H1 (cell line): ENCODE results near the gene CST4. TPM values are rescaled to one million over a fixed set of nuclear protein-coding genes. Genes with fewer than 3 reads are reported as not detected.

Source experiments
- CTCF ChIA-PET: fragments of 300-600 bp; sonication (Branson Sonifier 250); formaldehyde crosslinking; loops from one replicate; lab custom pipeline; 2021; ENCODE audit not compliant: partially characterized antibody; lab: Charles Lee
- POLR2A ChIA-PET: fragments of 300-600 bp; sonication (Branson Sonifier 250); formaldehyde crosslinking; loops from one replicate; lab custom pipeline; 2021; ENCODE audit warnings: inconsistent platforms; ENCODE audit not compliant: partially characterized antibody; lab: Charles Lee
- DNase-seq, 2 experiments: peaks; one replicate each; pipeline versions ENCODE4 v3.0.0 to v3.0.0-alpha.2; 2010 to 2022; ENCODE audit warnings: low spot score in 2 of 2, low read depth in 1 of 2, mixed read lengths in 1 of 2
- FAIRE-seq: peaks from 2 replicates; lab custom pipeline; 2011; peaks lifted over from hg19 to GRCh38; lab: Jason Lieb, UNC
- H2AFZ ChIP-seq: 2 replicates; pipeline ENCODE4 v1.8.1; 2012; ENCODE audit warnings: low read length, inconsistent platforms
- H2AK5ac ChIP-seq: 2 replicates; pipeline ENCODE4 v1.6.1; 2013; ENCODE audit warnings: low read depth, low read length
- H2BK120ac ChIP-seq: replicated peaks from 2 replicates; pipeline ENCODE3; 2013; ENCODE audit warnings: low read depth, low read length, inconsistent platforms
- H2BK12ac ChIP-seq: 2 replicates; pipeline ENCODE4 v1.6.1; 2013; ENCODE audit warnings: low read depth, low read length
- H2BK15ac ChIP-seq: 2 replicates; pipeline ENCODE4 v1.6.1; 2013; ENCODE audit warnings: low read length
- H2BK20ac ChIP-seq: 2 replicates; pipeline ENCODE4 v1.6.1; 2013; ENCODE audit warnings: low read length
- H2BK5ac ChIP-seq: 2 replicates; pipeline ENCODE4 v1.6.1; 2013; ENCODE audit warnings: low read depth, low read length
- H3K14ac ChIP-seq: 2 replicates; pipeline ENCODE4 v1.6.1; 2013; ENCODE audit warnings: inconsistent platforms; ENCODE audit not compliant: insufficient read length
- H3K18ac ChIP-seq: 2 replicates; pipeline ENCODE4 v1.6.1; 2013; ENCODE audit warnings: low read length; ENCODE audit errors: extremely low read depth
- H3K23ac ChIP-seq: 2 replicates; pipeline ENCODE4 v1.6.1; 2013; ENCODE audit warnings: inconsistent platforms; ENCODE audit not compliant: insufficient read length
- H3K23me2 ChIP-seq: 2 replicates; pipeline ENCODE4 v1.6.1; 2013; ENCODE audit warnings: low read depth, low read length
- H3K27ac ChIP-seq: 2 replicates; pipeline ENCODE4 v1.6.1; 2011; ENCODE audit warnings: low read depth, low read length, inconsistent platforms
- H3K27me3 ChIP-seq, 4 experiments: replicated peaks in 1 of 4; 1 replicate in 1 of 4; 2 replicates in 3 of 4; pipeline versions ENCODE4 v1.6.1 to v1.8.1; 2011 to 2013; ENCODE audit warnings: low read length in 3 of 4, mild to moderate bottlenecking in 3 of 4, inconsistent platforms in 2 of 4, mixed read lengths in 2 of 4, moderate library complexity in 1 of 4; ENCODE audit not compliant: control insufficient read depth in 3 of 4, insufficient read depth in 3 of 4; ENCODE audit errors: extremely low read depth in 1 of 4
- H3K36me3 ChIP-seq, 4 experiments: 2 replicates each; pipeline versions ENCODE4 v1.6.1 to v1.8.1; 2011 to 2013; ENCODE audit warnings: mild to moderate bottlenecking in 4 of 4, low read length in 3 of 4, moderate library complexity in 2 of 4, control low read depth in 1 of 4, inconsistent platforms in 1 of 4; ENCODE audit not compliant: insufficient read depth in 4 of 4, control insufficient read depth in 2 of 4
- H3K4ac ChIP-seq: replicated peaks from 2 replicates; pipeline ENCODE3; 2013; ENCODE audit warnings: low read length, low read depth, mixed read lengths, inconsistent platforms; ENCODE audit not compliant: insufficient read length
- H3K4me1 ChIP-seq, 4 experiments: replicated peaks in 1 of 4; 1 replicate in 1 of 4; 2 replicates in 3 of 4; pipeline versions ENCODE4 v1.6.1 to v1.8.1; 2011 to 2013; ENCODE audit warnings: low read length in 3 of 4, inconsistent platforms in 2 of 4, mixed read lengths in 1 of 4; ENCODE audit not compliant: insufficient read depth in 4 of 4, control insufficient read depth in 3 of 4
- H3K4me2 ChIP-seq, 2 experiments: 2 replicates each; pipeline versions ENCODE4 v1.6.1 to v1.8.1; 2011 to 2013; ENCODE audit warnings: low read depth in 2 of 2, low read length in 2 of 2, control low read depth in 1 of 2, inconsistent platforms in 1 of 2, mild to moderate bottlenecking in 1 of 2; ENCODE audit not compliant: insufficient read depth in 1 of 2
- H3K4me3 ChIP-seq, 4 experiments: fragments of 200-600, 300-600 bp in 1 of 4; sonication (generic), shearing (Covaris generic), sonication (Bioruptor Twin) in 1 of 4; 2 replicates each; pipeline versions ENCODE4 v1.5.1 to v1.8.1; 2011 to 2016; ENCODE audit warnings: low read length in 4 of 4, low read depth in 3 of 4, control low read depth in 2 of 4, inconsistent platforms in 2 of 4, mild to moderate bottlenecking in 2 of 4, mixed read lengths in 1 of 4, moderate library complexity in 1 of 4; ENCODE audit not compliant: insufficient read depth in 2 of 4; ENCODE audit errors: extremely low read depth in 1 of 4
- H3K56ac ChIP-seq: replicated peaks from 2 replicates; pipeline ENCODE3; 2013; ENCODE audit warnings: low read depth, mild to moderate bottlenecking, mixed read lengths, low read length, inconsistent platforms; ENCODE audit not compliant: insufficient read length
- H3K79me1 ChIP-seq: 2 replicates; pipeline ENCODE4 v1.6.1; 2013; ENCODE audit warnings: low read depth, low read length, control low read depth
- H3K79me2 ChIP-seq, 2 experiments: 2 replicates each; pipeline versions ENCODE4 v1.6.1 to v1.8.1; 2012 to 2013; ENCODE audit warnings: low read length in 2 of 2, mild to moderate bottlenecking in 2 of 2, inconsistent platforms in 1 of 2; ENCODE audit not compliant: insufficient read depth in 2 of 2, control insufficient read depth in 1 of 2
- H3K9ac ChIP-seq, 4 experiments: replicated peaks in 1 of 4; 1 replicate in 1 of 4; 2 replicates in 3 of 4; pipeline versions ENCODE4 v1.6.1 to v1.8.1; 2011 to 2013; ENCODE audit warnings: low read depth in 3 of 4, low read length in 3 of 4, control low read depth in 2 of 4, mild to moderate bottlenecking in 2 of 4, moderate library complexity in 2 of 4, inconsistent platforms in 1 of 4; ENCODE audit errors: extremely low read depth in 1 of 4
- H3K9me3 ChIP-seq, 2 experiments: 2 replicates each; pipeline versions ENCODE4 v1.6.1 to v1.8.1; 2012 to 2013; ENCODE audit warnings: mild to moderate bottlenecking in 2 of 2, moderate library complexity in 2 of 2, control low read depth in 1 of 2, inconsistent platforms in 1 of 2, low read depth in 1 of 2, low read length in 1 of 2, mixed read lengths in 1 of 2; ENCODE audit not compliant: insufficient read depth in 2 of 2
- H4K20me1 ChIP-seq, 2 experiments: replicated peaks in 1 of 2; 2 replicates each; pipeline versions ENCODE3 to v1.8.1; 2011 to 2013; ENCODE audit warnings: inconsistent platforms in 2 of 2, low read length in 2 of 2, mild to moderate bottlenecking in 1 of 2; ENCODE audit not compliant: insufficient read depth in 2 of 2, control insufficient read depth in 1 of 2
- H4K5ac ChIP-seq: 2 replicates; pipeline ENCODE4 v1.6.1; 2013; ENCODE audit warnings: low read length, low read depth, mixed read lengths, inconsistent platforms; ENCODE audit not compliant: insufficient read length
- H4K8ac ChIP-seq: 2 replicates; pipeline ENCODE4 v1.8.0; 2013; ENCODE audit warnings: mild to moderate bottlenecking, moderate library complexity, low read length, inconsistent platforms; ENCODE audit not compliant: insufficient read depth; ENCODE audit errors: extremely low read depth
- H4K91ac ChIP-seq: replicated peaks from 2 replicates; pipeline ENCODE3; 2013; ENCODE audit warnings: low read length, mixed read lengths, inconsistent platforms; ENCODE audit not compliant: insufficient read length
- ASH2L ChIP-seq: fragments of 200-600, 300-600 bp; sonication (generic); IDR thresholded peaks from one replicate; pipeline ENCODE4 v1.7.1; 2017; ENCODE audit warnings: low read length
- EP300 ChIP-seq, 2 experiments: IDR thresholded peaks; 1 replicate in 1 of 2; 2 replicates in 1 of 2; pipeline ENCODE4 v1.6.1; 2011 to 2012; ENCODE audit warnings: low read depth in 2 of 2, low read length in 2 of 2, mild to moderate bottlenecking in 2 of 2, borderline replicate concordance in 1 of 2, inconsistent platforms in 1 of 2, moderate library complexity in 1 of 2
- GTF2F1 ChIP-seq: IDR thresholded peaks from 2 replicates; pipeline ENCODE4 v1.6.1; 2012; ENCODE audit warnings: low read depth, low read length, improper control_type of control experiment, borderline replicate concordance
- HDAC6 ChIP-seq: IDR thresholded peaks from one replicate; pipeline ENCODE4 v1.7.1; 2012; ENCODE audit warnings: low read depth, mild to moderate bottlenecking, inconsistent platforms, low read length, moderate library complexity
- KDM1A ChIP-seq: fragments of 200-600, 300-600 bp; sonication (generic); IDR thresholded peaks from 2 replicates; pipeline ENCODE4 v1.7.1; 2016; ENCODE audit warnings: mild to moderate bottlenecking, low read length, borderline replicate concordance
- POLR2AphosphoS5 ChIP-seq: IDR thresholded peaks from 2 replicates; pipeline ENCODE4 v1.6.1; 2011; ENCODE audit warnings: low read depth, low read length
- RAD21 ChIP-seq, 2 experiments: IDR thresholded peaks in 1 of 2; conservative IDR thresholded peaks in 1 of 2; 2 replicates each; pipeline ENCODE4 v1.6.1; 2011; ENCODE audit warnings: low read depth in 2 of 2, low read length in 2 of 2, improper control_type of control experiment in 1 of 2, inconsistent platforms in 1 of 2, mild to moderate bottlenecking in 1 of 2, moderate library complexity in 1 of 2
- RNF2 ChIP-seq: fragments of 200-900, 300-1000 bp; sonication (generic); IDR thresholded peaks from 2 replicates; pipeline ENCODE4 v1.7.1; 2016; ENCODE audit warnings: borderline replicate concordance, low read depth, mild to moderate bottlenecking, antibody characterized with exemption, low read length; ENCODE audit not compliant: poor library complexity, severe bottlenecking; ENCODE audit errors: missing control alignments
- SIX5 ChIP-seq: IDR thresholded peaks from 2 replicates; pipeline ENCODE4 v1.6.1; 2011; ENCODE audit warnings: mild to moderate bottlenecking, low read depth, low read length
- SP1 ChIP-seq: IDR thresholded peaks from 2 replicates; pipeline ENCODE4 v1.6.1; 2011; ENCODE audit warnings: low read depth, low read length
- TAF1 ChIP-seq: IDR thresholded peaks from 2 replicates; pipeline ENCODE4 v1.6.1; 2011; ENCODE audit warnings: mild to moderate bottlenecking, low read depth, low read length
- TEAD4 ChIP-seq: IDR thresholded peaks from 2 replicates; pipeline ENCODE4 v1.6.1; 2012; ENCODE audit warnings: low read depth, low read length, inconsistent platforms, mixed read lengths
- WGBS, 2 experiments: shearing (Covaris generic) in 1 of 2; methylation state at CpG; one replicate each; pipeline versions ENCODE4 v1.1.6 to v1.1.7; 2013 to 2015; ENCODE audit warnings: low lambda C conversion rate in 2 of 2, mixed read lengths in 2 of 2, inconsistent platforms in 1 of 2, low coverage in 1 of 2, missing lambda C conversion rate in 1 of 2; ENCODE audit not compliant: insufficient replicate concordance in 2 of 2, insufficient coverage in 1 of 2, insufficient read length in 1 of 2; ENCODE audit errors: extremely low coverage in 1 of 2, missing lambda C conversion rate in 1 of 2; 5-methylcytosine and 5-hydroxymethylcytosine counted together
- polyA plus RNA-seq, 7 experiments: library from polyadenylated mRNA; depleted of rRNA in 3 of 7; stranded (reverse) in 5 of 7; unstranded in 2 of 7; fragments of >200 nt in 5 of 7; fragments of 200-250 nt in 2 of 7; gene quantifications; 1 replicate in 5 of 7; 2 replicates in 1 of 7; 4 replicates in 1 of 7; pipeline versions ENCODE4 v1.2.1 to v1.2.3, GENCODE V29; 2011 to 2013; ENCODE audit warnings: missing spikeins in 2 of 7, mixed read lengths in 2 of 7
- total RNA-seq: library from RNA; stranded (reverse); fragmentation: NEBNext Ultra II Directional; extraction: Animal tissue kit (Norgen Biotek cat#: 25700); gene quantifications from 2 replicates; pipeline ENCODE4 v1.2.1, GENCODE V29; 2021

Gene CST4
- total and polyA plus RNA-seq, 2 of the 8 experiments (the other 6 are each of a cell fraction or from before 2014, with no cell fraction given), result not detected

- 0 out of 2 replicates have a peak overlapping the region, but pooled peaks have one; percentile 27 for H2BK12ac ChIP-seq
- no peaks in the 10 kb centered on the region for H3K36me3 ChIP-seq
- H3K4me3 ChIP-seq, result no peak overlapping the region
- no peak overlapping the region for H3K18ac ChIP-seq
- H2BK20ac ChIP-seq, result no peak overlapping the region
- no peak overlapping the region for H3K56ac ChIP-seq
- H3K4ac ChIP-seq, result peak overlapping the region; percentile 69
- H3K14ac ChIP-seq, result no peak overlapping the region
- 0 out of 2 replicates have a peak overlapping the region, but pooled peaks have one; percentile 82 for H2AK5ac ChIP-seq
- DNase-seq, result no peak
- no peak overlapping the region for H4K91ac ChIP-seq
- 91% methylated on average over 3 of the region's 3 CpGs; no CpG with 5 or more reads in 1 of the 2 experiments for WGBS, 2 experiments
- H4K8ac ChIP-seq, result no peak overlapping the region
- H3K4me1 ChIP-seq, result no peaks in the 10 kb centered on the region
- H4K20me1 ChIP-seq, result peaks cover 0 to 4% of the 10 kb centered on the region in 2 experiments
- no peaks in the 10 kb centered on the region for H3K9me3 ChIP-seq
- no peak overlapping the region for H2BK120ac ChIP-seq
- no peak overlapping the region for H2AFZ ChIP-seq
- H3K23me2 ChIP-seq, result peaks cover 10% of the 10 kb centered on the region; the same call in 1 of the 2 replicates
- no peak for FAIRE-seq
- ChIA-PET POLR2A (no interaction called here), CTCF (interaction anchor here (0.9 to 1.7 kb wide), 3 partner anchors 57 to 98 kb away, joined by 3 to 11 read pairs (median 3); no protein-coding TSS in a partner anchor)
- H2BK15ac ChIP-seq, result 0 out of 2 replicates have a peak overlapping the region, but pooled peaks have one; percentile 53
- H3K23ac ChIP-seq, result no peak overlapping the region
- H4K5ac ChIP-seq, result no peak overlapping the region
- H3K79me2 ChIP-seq, result no peaks in the 10 kb centered on the region
- H3K27ac ChIP-seq, result no peak overlapping the region
- no peak overlapping the region for H2BK5ac ChIP-seq
- H3K27me3 ChIP-seq, result no peaks in the 10 kb centered on the region
- H3K9ac ChIP-seq, result no peak overlapping the region
- no peak overlapping the region for H3K4me2 ChIP-seq
- H3K79me1 ChIP-seq, result no peaks in the 10 kb centered on the region
- TF ChIP-seq GTF2F1, result no peak
- TF ChIP-seq HDAC6, result no peak
- TF ChIP-seq RAD21 (IDR thresholded peaks at IDR 0.05 in 1 of 2, conservative IDR thresholded peaks at IDR 0.05 in 1 of 2; ENCODE audit: low read depth in 2 of 2, low read length in 2 of 2), result no peak
- TF ChIP-seq KDM1A, result no peak
- TF ChIP-seq RNF2, result no peak
- TF ChIP-seq TAF1, result no peak
- no peak for TF ChIP-seq SP1
- no peak for TF ChIP-seq POLR2AphosphoS5
- no peak for TF ChIP-seq ASH2L
- no peak for TF ChIP-seq EP300 (IDR thresholded peaks at IDR 0.05; ENCODE audit: borderline replicate concordance in 1 of 2, low read depth in 2 of 2, low read length in 2 of 2)
- TF ChIP-seq TEAD4, result no peak
- TF ChIP-seq SIX5, result no peak
These were observed 36.3 kb upstream of the CST4 start for GRCh38 chr20:23725102-23725501.
